Measurements from ENCODE around the gene ASB6.

Gene ASB6

GRCh38 chr9:129650680-129651235 lies 8.8 kb upstream of the ASB6 start:
- H3K9me3 ChIP-seq (ENCODE audit: control insufficient read depth in 1 of 2, low read length in 2 of 2) = no peaks in the 10 kb centered on the region
- H3K36me3 ChIP-seq (ENCODE audit: control insufficient read depth in 1 of 2, insufficient read depth in 2 of 2, low read length in 2 of 2) = no peaks in the 10 kb centered on the region
- H3K4me3 ChIP-seq (ENCODE audit: low read depth in 1 of 2, low read length in 2 of 2) = no peak overlapping the region
- H3K27me3 ChIP-seq (ENCODE audit: low read depth, low read length) = no peaks in the 10 kb centered on the region
- no peaks in the 10 kb centered on the region for H3K4me1 ChIP-seq (ENCODE audit: control insufficient read depth in 1 of 2, insufficient read depth in 2 of 2, low read length in 2 of 2)
- H3K27ac ChIP-seq (ENCODE audit: low read length) = no peak overlapping the region

GRCh38 chr9:129649726-129650679 lies 8.1 kb upstream of the ASB6 start:
- H3K27ac ChIP-seq (ENCODE audit: low read length) = no peak overlapping the region
- no peaks in the 10 kb centered on the region for H3K4me1 ChIP-seq (ENCODE audit: control insufficient read depth in 1 of 2, insufficient read depth in 2 of 2, low read length in 2 of 2)
- H3K36me3 ChIP-seq (ENCODE audit: control insufficient read depth in 1 of 2, insufficient read depth in 2 of 2, low read length in 2 of 2) = no peaks in the 10 kb centered on the region
- no peak overlapping the region for H3K4me3 ChIP-seq (ENCODE audit: low read depth in 1 of 2, low read length in 2 of 2)
- H3K9me3 ChIP-seq (ENCODE audit: control insufficient read depth in 1 of 2, low read length in 2 of 2) = no peaks in the 10 kb centered on the region
- no peaks in the 10 kb centered on the region for H3K27me3 ChIP-seq (ENCODE audit: low read depth, low read length)

GRCh38 chr9:129648764-129649115 lies 6.8 kb upstream of the ASB6 start:
- no peak overlapping the region for H3K4me3 ChIP-seq (ENCODE audit: low read depth in 1 of 2, low read length in 2 of 2)
- H3K9me3 ChIP-seq (ENCODE audit: control insufficient read depth in 1 of 2, low read length in 2 of 2) = no peaks in the 10 kb centered on the region
- no peak overlapping the region for H3K27ac ChIP-seq (ENCODE audit: low read length)

GRCh38 chr9:129648092-129648763 lies 6.3 kb upstream of the ASB6 start:
- Histone ChIP-seq H3K9me3 (ENCODE audit: control insufficient read depth in 1 of 2, low read length in 2 of 2) (no peaks in the 10 kb centered on the region), H3K4me1 (ENCODE audit: control insufficient read depth in 1 of 2, insufficient read depth in 2 of 2, low read length in 2 of 2) (no peaks in the 10 kb centered on the region), H3K36me3 (ENCODE audit: control insufficient read depth in 1 of 2, insufficient read depth in 2 of 2, low read length in 2 of 2) (no peaks in the 10 kb centered on the region), H3K27me3 (ENCODE audit: low read depth, low read length) (no peaks in the 10 kb centered on the region), H3K4me3 (ENCODE audit: low read depth in 1 of 2, low read length in 2 of 2) (no peak overlapping the region), H3K27ac (ENCODE audit: low read length) (no peak overlapping the region)

More at GRCh38 chr9:129648764-129649115, 6.8 kb upstream of the ASB6 start:
- Histone ChIP-seq H3K4me1 (ENCODE audit: control insufficient read depth in 1 of 2, insufficient read depth in 2 of 2, low read length in 2 of 2) (no peaks in the 10 kb centered on the region), H3K27me3 (ENCODE audit: low read depth, low read length) (no peaks in the 10 kb centered on the region), H3K36me3 (ENCODE audit: control insufficient read depth in 1 of 2, insufficient read depth in 2 of 2, low read length in 2 of 2) (no peaks in the 10 kb centered on the region)

- no peaks in the 10 kb centered on the region for H3K36me3 ChIP-seq (ENCODE audit: control insufficient read depth in 1 of 2, insufficient read depth in 2 of 2, low read length in 2 of 2)
- no peak overlapping the region for H3K27ac ChIP-seq (ENCODE audit: low read length)
- no peaks in the 10 kb centered on the region for H3K9me3 ChIP-seq (ENCODE audit: control insufficient read depth in 1 of 2, low read length in 2 of 2)
- no peak overlapping the region for H3K4me3 ChIP-seq (ENCODE audit: low read depth in 1 of 2, low read length in 2 of 2)
- no peaks in the 10 kb centered on the region for H3K4me1 ChIP-seq (ENCODE audit: control insufficient read depth in 1 of 2, insufficient read depth in 2 of 2, low read length in 2 of 2)
- H3K27me3 ChIP-seq (ENCODE audit: low read depth, low read length) = no peaks in the 10 kb centered on the region
These were observed 5.7 kb upstream of the ASB6 start for GRCh38 chr9:129647635-129648034.

GRCh38 chr9:129646654-129647053 lies 4.7 kb upstream of the ASB6 start:
- Histone ChIP-seq H3K9me3 (ENCODE audit: control insufficient read depth in 1 of 2, low read length in 2 of 2) (no peaks in the 10 kb centered on the region), H3K4me1 (ENCODE audit: control insufficient read depth in 1 of 2, insufficient read depth in 2 of 2, low read length in 2 of 2) (no peaks in the 10 kb centered on the region), H3K27ac (ENCODE audit: low read length) (no peak overlapping the region), H3K27me3 (ENCODE audit: low read depth, low read length) (no peaks in the 10 kb centered on the region), H3K4me3 (ENCODE audit: low read depth in 1 of 2, low read length in 2 of 2) (no peak overlapping the region), H3K36me3 (ENCODE audit: control insufficient read depth in 1 of 2, insufficient read depth in 2 of 2, low read length in 2 of 2) (no peaks in the 10 kb centered on the region)

- H3K36me3 ChIP-seq (ENCODE audit: control insufficient read depth in 1 of 2, insufficient read depth in 2 of 2, low read length in 2 of 2) = no peaks in the 10 kb centered on the region
- H3K27me3 ChIP-seq (ENCODE audit: low read depth, low read length) = no peaks in the 10 kb centered on the region
- peaks cover under 1 to 3% of the 10 kb centered on the region in 2 donors for H3K4me1 ChIP-seq (ENCODE audit: control insufficient read depth in 1 of 2, insufficient read depth in 2 of 2, low read length in 2 of 2)
- H3K27ac ChIP-seq (ENCODE audit: low read length) = no peak overlapping the region
- no peak overlapping the region for H3K4me3 ChIP-seq (ENCODE audit: low read depth in 1 of 2, low read length in 2 of 2)
- no peaks in the 10 kb centered on the region for H3K9me3 ChIP-seq (ENCODE audit: control insufficient read depth in 1 of 2, low read length in 2 of 2)
These were observed 4.3 kb upstream of the ASB6 start for GRCh38 chr9:129646252-129646651.

GRCh38 chr9:129644902-129645301 lies 3.0 kb upstream of the ASB6 start:
- Histone ChIP-seq H3K9me3 (ENCODE audit: control insufficient read depth in 1 of 2, low read length in 2 of 2) (no peaks in the 10 kb centered on the region), H3K4me1 (ENCODE audit: control insufficient read depth in 1 of 2, insufficient read depth in 2 of 2, low read length in 2 of 2) (peaks cover 11 to 17% of the 10 kb centered on the region in 2 donors), H3K4me3 (ENCODE audit: low read depth in 1 of 2, low read length in 2 of 2) (no peak overlapping the region), H3K36me3 (ENCODE audit: control insufficient read depth in 1 of 2, insufficient read depth in 2 of 2, low read length in 2 of 2) (no peaks in the 10 kb centered on the region), H3K27ac (ENCODE audit: low read length) (no peak overlapping the region), H3K27me3 (ENCODE audit: low read depth, low read length) (no peaks in the 10 kb centered on the region)

GRCh38 chr9:129644365-129644764 lies 2.4 kb upstream of the ASB6 start:
- no peak overlapping the region for H3K4me3 ChIP-seq (ENCODE audit: low read depth in 1 of 2, low read length in 2 of 2)
- no peaks in the 10 kb centered on the region for H3K27me3 ChIP-seq (ENCODE audit: low read depth, low read length)
- no peaks in the 10 kb centered on the region for H3K36me3 ChIP-seq (ENCODE audit: control insufficient read depth in 1 of 2, insufficient read depth in 2 of 2, low read length in 2 of 2)
- H3K27ac ChIP-seq (ENCODE audit: low read length) = no peak overlapping the region
- H3K4me1 ChIP-seq (ENCODE audit: control insufficient read depth in 1 of 2, insufficient read depth in 2 of 2, low read length in 2 of 2) = peaks cover 11 to 22% of the 10 kb centered on the region in 2 donors
- H3K9me3 ChIP-seq (ENCODE audit: control insufficient read depth in 1 of 2, low read length in 2 of 2) = no peaks in the 10 kb centered on the region

GRCh38 chr9:129643706-129644105 lies 1.8 kb upstream of the ASB6 start:
- Histone ChIP-seq H3K4me1 (ENCODE audit: control insufficient read depth in 1 of 2, insufficient read depth in 2 of 2, low read length in 2 of 2) (peaks cover 11 to 22% of the 10 kb centered on the region in 2 donors), H3K4me3 (ENCODE audit: low read depth in 1 of 2, low read length in 2 of 2) (no peak overlapping the region)

More at GRCh38 chr9:129643706-129644105, 1.8 kb upstream of the ASB6 start:
- Histone ChIP-seq H3K36me3 (ENCODE audit: control insufficient read depth in 1 of 2, insufficient read depth in 2 of 2, low read length in 2 of 2) (peaks cover 0 to 6% of the 10 kb centered on the region in 2 donors), H3K27ac (ENCODE audit: low read length) (no peak overlapping the region), H3K27me3 (ENCODE audit: low read depth, low read length) (no peaks in the 10 kb centered on the region), H3K9me3 (ENCODE audit: control insufficient read depth in 1 of 2, low read length in 2 of 2) (no peaks in the 10 kb centered on the region)
